Measurements from ENCODE around the gene DDX59. TPM values are rescaled to one million over a fixed set of nuclear protein-coding genes. Genes with fewer than 3 reads are reported as not detected.
A peak's percentile ranks its signal among the peaks of the same experiment; 100 is the strongest.

The DDX59 gene
- total and polyA plus RNA-seq, 2 donors from 2014 or later: 18.2 to 20.8 TPM

GRCh38 chr1:200620273-200621131, 49.2 kb downstream of the DDX59 start, which contains the start of gene KIF14:
KIF14 (minus strand) TSS chr1:200620751; CDS start chr1:200618723, 2,028 bp downstream.
- FAIRE-seq (no peak), DNase-seq (peak; percentile 95 to 98 (median 95))
- TF ChIP-seq CTCF (IDR thresholded peaks at IDR 0.05; ENCODE audit: borderline replicate concordance, extremely low read depth, insufficient read depth): no peak
- Histone ChIP-seq H3K9me3 (ENCODE audit: control insufficient read depth in 2 of 3, insufficient read depth in 1 of 3, low read length in 3 of 3) (no peaks in the 10 kb centered on the region), H3K4me3 (ENCODE audit: low read length in 3 of 3) (peak within 1 kb of the TSS; percentile 85 to 91 (median 86)), H3K27ac (ENCODE audit: low read depth in 2 of 2, low read length in 2 of 2) (no peak within 1 kb of the TSS), H3K36me3 (ENCODE audit: control insufficient read depth in 2 of 3, insufficient read depth in 3 of 3, low read length in 3 of 3) (no peaks in the 10 kb centered on the region), H3K9ac (ENCODE audit: low read length in 3 of 3) (peak within 1 kb of the TSS in 2 of 3 donors; percentile 65 to 82), H3K4me1 (ENCODE audit: control insufficient read depth in 2 of 3, insufficient read depth in 2 of 3, low read depth in 1 of 3, low read length in 3 of 3) (peaks cover 0 to 3% (median 0%) of the 10 kb centered on the region in 3 donors), H3K27me3 (ENCODE audit: control insufficient read depth, insufficient read depth, low read length) (no peaks in the 10 kb centered on the region)
- intact Hi-C loops (cut with DNase I): loop anchor here (10.0 kb wide), 1 partner anchor 184 kb away; no protein-coding TSS in a partner anchor

- FAIRE-seq (no peak), DNase-seq (no peak)
- Histone ChIP-seq H3K36me3 (ENCODE audit: control insufficient read depth in 2 of 3, insufficient read depth in 3 of 3, low read length in 3 of 3) (no peaks in the 10 kb centered on the region), H3K27me3 (ENCODE audit: control insufficient read depth, insufficient read depth, low read length) (no peaks in the 10 kb centered on the region), H3K9ac (ENCODE audit: low read length in 3 of 3) (peak overlapping the region in 2 of 3 donors; percentile 17 to 82), H3K9me3 (ENCODE audit: control insufficient read depth in 2 of 3, insufficient read depth in 1 of 3, low read length in 3 of 3) (no peaks in the 10 kb centered on the region), H3K4me3 (ENCODE audit: low read length in 3 of 3) (peak overlapping the region; percentile 85 to 91 (median 86)), H3K4me1 (ENCODE audit: control insufficient read depth in 2 of 3, insufficient read depth in 2 of 3, low read depth in 1 of 3, low read length in 3 of 3) (peaks cover 0 to 3% (median 0%) of the 10 kb centered on the region in 3 donors), H3K27ac (ENCODE audit: low read depth in 2 of 2, low read length in 2 of 2) (no peak overlapping the region)
- no peak for TF ChIP-seq CTCF (IDR thresholded peaks at IDR 0.05; ENCODE audit: borderline replicate concordance, extremely low read depth, insufficient read depth)
- intact Hi-C loops (cut with DNase I): loop anchor here (10.0 kb wide), 1 partner anchor 185 kb away; no protein-coding TSS in a partner anchor
Measured at GRCh38 chr1:200619894-200620272, 49.8 kb downstream of the DDX59 start.

- TF ChIP-seq CTCF (IDR thresholded peaks at IDR 0.05; ENCODE audit: borderline replicate concordance, extremely low read depth, insufficient read depth): no peak
- peak in 1 of 5 donors; percentile 8 for DNase-seq
- intact Hi-C loops (cut with DNase I): no loop called here
- Histone ChIP-seq H3K4me3 (ENCODE audit: low read length in 3 of 3) (no peak overlapping the region), H3K4me1 (ENCODE audit: control insufficient read depth in 2 of 3, insufficient read depth in 2 of 3, low read depth in 1 of 3, low read length in 3 of 3) (no peaks in the 10 kb centered on the region), H3K27me3 (ENCODE audit: control insufficient read depth, insufficient read depth, low read length) (no peaks in the 10 kb centered on the region), H3K9ac (ENCODE audit: low read length in 3 of 3) (no peak overlapping the region), H3K9me3 (ENCODE audit: control insufficient read depth in 2 of 3, insufficient read depth in 1 of 3, low read length in 3 of 3) (no peaks in the 10 kb centered on the region), H3K36me3 (ENCODE audit: control insufficient read depth in 2 of 3, insufficient read depth in 3 of 3, low read length in 3 of 3) (no peaks in the 10 kb centered on the region), H3K27ac (ENCODE audit: low read depth in 2 of 2, low read length in 2 of 2) (no peak overlapping the region)
- FAIRE-seq: no peak
Measured at GRCh38 chr1:200610846-200611245, 58.9 kb downstream of the DDX59 start.
